WTC11 (cell line): Measurements from ENCODE around the gene CELF2. TPM values are rescaled to one million over a fixed set of nuclear protein-coding genes. Genes with fewer than 3 reads are reported as not detected.

Experiments used
- ATAC-seq: fragments of 200-7000 bp; cut with Tn5 transposase; 2 replicates; pipeline ENCODE4 v1.10.0; 2021; ENCODE audit warnings: mild to moderate bottlenecking, moderate library complexity
- CTCF ChIA-PET: fragments of 300-600 bp; sonication (Branson Sonifier 250); formaldehyde crosslinking; loops from one replicate; lab custom pipeline; 2021; ENCODE audit warnings: antibody characterized with exemption; lab: Charles Lee
- POLR2A ChIA-PET: fragments of 350-600 bp; sonication (Branson Sonifier 250); formaldehyde crosslinking; loops from one replicate; lab custom pipeline; 2021; ENCODE audit warnings: antibody characterized with exemption; lab: Charles Lee
- DNase-seq: peaks from one replicate; pipeline ENCODE4 v3.0.0; 2021; ENCODE audit warnings: low spot score
- H3K27ac Mint-ChIP-seq: 2 replicates; pipeline ENCODE4 v1.8.0; 2021; ENCODE audit warnings: mixed read lengths
- H3K27me3 Mint-ChIP-seq: 2 replicates; pipeline ENCODE4 v1.8.0; 2021; ENCODE audit warnings: low read depth, mild to moderate bottlenecking, moderate library complexity, mixed read lengths
- H3K36me3 Mint-ChIP-seq: 2 replicates; pipeline ENCODE4 v1.8.0; 2021; ENCODE audit warnings: mixed read lengths
- H3K4me1 Mint-ChIP-seq: 2 replicates; pipeline ENCODE4 v1.8.0; 2022; ENCODE audit warnings: mixed read lengths
- H3K4me3 Mint-ChIP-seq: 2 replicates; pipeline ENCODE4 v1.8.0; 2021; ENCODE audit warnings: mild to moderate bottlenecking, moderate library complexity, mixed read lengths
- H3K9me3 Mint-ChIP-seq: 2 replicates; pipeline ENCODE4 v1.8.0; 2021; ENCODE audit warnings: mixed read lengths
- ATF2 ChIP-seq: sonication (generic); formaldehyde crosslinking; IDR thresholded peaks from 2 replicates; pipeline ENCODE4 v1.8.1; 2022; ENCODE audit warnings: low read depth, missing genetic modification reagents, borderline replicate concordance
- CDX4 ChIP-seq: fragments of 250-450 bp; sonication (Bioruptor Pico); IDR thresholded peaks from 2 replicates; pipeline ENCODE4 v1.9.0; 2021; ENCODE audit warnings: moderate library complexity, mild to moderate bottlenecking, inconsistent platforms, borderline replicate concordance
- CTCF ChIP-seq: fragments of 200-600 bp; IDR thresholded peaks from 2 replicates; pipeline ENCODE4 v1.8.0; 2022; ENCODE audit warnings: antibody characterized with exemption
- ELF4 ChIP-seq: sonication (generic); formaldehyde crosslinking; IDR thresholded peaks from 2 replicates; pipeline ENCODE4 v1.8.1; 2022; ENCODE audit warnings: low read depth, mild to moderate bottlenecking, moderate library complexity, missing genetic modification reagents
- ETV6 ChIP-seq: sonication (generic); formaldehyde crosslinking; IDR thresholded peaks from 2 replicates; pipeline ENCODE4 v1.8.1; 2022; ENCODE audit warnings: mild to moderate bottlenecking, missing genetic modification reagents
- FOXJ3 ChIP-seq: sonication (generic); formaldehyde crosslinking; IDR thresholded peaks from 2 replicates; pipeline ENCODE4 v1.9.0; 2021; ENCODE audit warnings: missing genetic modification reagents, mild to moderate bottlenecking, borderline replicate concordance
- FOXP4 ChIP-seq: sonication (generic); formaldehyde crosslinking; IDR thresholded peaks from 2 replicates; pipeline ENCODE4 v1.8.0; 2022; ENCODE audit warnings: mild to moderate bottlenecking, missing genetic modification reagents
- HMGA2 ChIP-seq: fragments of 250-450 bp; sonication (Bioruptor Pico); IDR thresholded peaks from 2 replicates; pipeline ENCODE4 v1.4.0; 2021; ENCODE audit warnings: mild to moderate bottlenecking, moderate library complexity
- HMGXB4 ChIP-seq: sonication (generic); formaldehyde crosslinking; IDR thresholded peaks from 2 replicates; pipeline ENCODE4 v1.8.1; 2023; ENCODE audit warnings: mild to moderate bottlenecking, moderate library complexity, missing genetic modification reagents
- PRRX2 ChIP-seq: fragments of 250-450 bp; sonication (Bioruptor Pico); IDR thresholded peaks from 2 replicates; pipeline ENCODE4 v1.8.0; 2021; ENCODE audit warnings: mild to moderate bottlenecking
- SMAD3 ChIP-seq: sonication (generic); formaldehyde crosslinking; IDR thresholded peaks from 2 replicates; pipeline ENCODE4 v1.8.0; 2022; ENCODE audit warnings: missing genetic modification reagents, mild to moderate bottlenecking, borderline replicate concordance
- TP53 ChIP-seq: sonication (generic); formaldehyde crosslinking; IDR thresholded peaks from 2 replicates; pipeline ENCODE4 v1.8.1; 2023; ENCODE audit warnings: mild to moderate bottlenecking, missing genetic modification reagents
- ZBTB43 ChIP-seq: sonication (generic); formaldehyde crosslinking; IDR thresholded peaks from 2 replicates; pipeline ENCODE4 v1.8.1; 2023; ENCODE audit warnings: mild to moderate bottlenecking, missing genetic modification reagents
- ZNF219 ChIP-seq: sonication (generic); formaldehyde crosslinking; IDR thresholded peaks from 2 replicates; pipeline ENCODE4 v1.8.0; 2023; ENCODE audit warnings: missing genetic modification reagents, mild to moderate bottlenecking, borderline replicate concordance
- ZNF263 ChIP-seq: sonication (generic); formaldehyde crosslinking; IDR thresholded peaks from 2 replicates; pipeline ENCODE4 v1.8.1; 2022; ENCODE audit warnings: low read depth, mild to moderate bottlenecking, moderate library complexity, missing genetic modification reagents
- ZNF425 ChIP-seq: fragments of 250-450 bp; sonication (Bioruptor Pico); conservative IDR thresholded peaks from 2 replicates; pipeline ENCODE4 v1.9.0; 2021; ENCODE audit warnings: mild to moderate bottlenecking
- total RNA-seq: library from RNA; stranded (reverse); gene quantifications from 3 replicates; pipeline ENCODE4 v1.2.3, GENCODE V29; 2021

The CELF2 gene
- total RNA-seq, 1 experiment from 2014 or later, result 24.6 TPM

- H3K4me3 Mint-ChIP-seq, result no peak overlapping the region
- DNase-seq, result no peak
- no peak overlapping the region for H3K27ac Mint-ChIP-seq
- peaks cover 4% of the 10 kb centered on the region for H3K4me1 Mint-ChIP-seq
- ChIA-PET POLR2A (no interaction called here), CTCF (no interaction called here)
- peaks cover 44% of the 10 kb centered on the region for H3K9me3 Mint-ChIP-seq
- TF ChIP-seq ZNF219 (CRISPR knock-in tag) (no peak), ZBTB43 (CRISPR knock-in tag) (no peak), CDX4 (CRISPR knock-in tag) (no peak), ATF2 (CRISPR knock-in tag) (no peak), CTCF (no peak), SMAD3 (CRISPR knock-in tag) (no peak), HMGXB4 (CRISPR knock-in tag) (no peak), HMGA2 (CRISPR knock-in tag) (no peak), PRRX2 (CRISPR knock-in tag) (no peak), ZNF263 (CRISPR knock-in tag) (no peak), ZNF425 (CRISPR knock-in tag) (no peak), ELF4 (no peak), ETV6 (CRISPR knock-in tag) (no peak), FOXP4 (CRISPR knock-in tag) (no peak), TP53 (CRISPR knock-in tag) (no peak), FOXJ3 (CRISPR knock-in tag) (no peak)
- TF ChIP-seq, all 79 proteins: peak for 0
- peaks cover 45% of the 10 kb centered on the region for H3K36me3 Mint-ChIP-seq
- H3K27me3 Mint-ChIP-seq, result no peaks in the 10 kb centered on the region; the same call in 1 of the 2 replicates
- no peak for ATAC-seq
Measured at GRCh38 chr10:11311027-11311426, 293.4 kb downstream of the CELF2 start.
